Vagina (tissue), 2 donors: Measurements from ENCODE around the gene NFYC.

ENCODE experiments used
- POLR2A ChIP-seq, 2 donors: fragments of 450-650 bp; IDR thresholded peaks; one replicate each; pipeline ENCODE4 v1.6.1; 2017; ENCODE audit warnings: antibody characterized with exemption in 2 of 2, mild to moderate bottlenecking in 2 of 2, moderate library complexity in 2 of 2
- POLR2AphosphoS5 ChIP-seq, 2 donors: sonication (generic); formaldehyde crosslinking; IDR thresholded peaks; one replicate each; pipeline ENCODE4 v1.9.0; 2017; ENCODE audit warnings: antibody characterized with exemption in 2 of 2, mild to moderate bottlenecking in 2 of 2, low read depth in 1 of 2; ENCODE audit not compliant: insufficient read depth in 1 of 2
- TF ChIP-seq, protein P1 (sequence below), 3 experiments: fragments of 450-650 bp in 2 of 3; fragments of 200-600 bp in 1 of 3; sonication (generic) in 1 of 3; IDR thresholded peaks; one replicate each; pipeline ENCODE4 v1.5.1; 2017 to 2019; ENCODE audit warnings: antibody characterized with exemption in 3 of 3, mild to moderate bottlenecking in 2 of 3, moderate library complexity in 2 of 3

DNA sequence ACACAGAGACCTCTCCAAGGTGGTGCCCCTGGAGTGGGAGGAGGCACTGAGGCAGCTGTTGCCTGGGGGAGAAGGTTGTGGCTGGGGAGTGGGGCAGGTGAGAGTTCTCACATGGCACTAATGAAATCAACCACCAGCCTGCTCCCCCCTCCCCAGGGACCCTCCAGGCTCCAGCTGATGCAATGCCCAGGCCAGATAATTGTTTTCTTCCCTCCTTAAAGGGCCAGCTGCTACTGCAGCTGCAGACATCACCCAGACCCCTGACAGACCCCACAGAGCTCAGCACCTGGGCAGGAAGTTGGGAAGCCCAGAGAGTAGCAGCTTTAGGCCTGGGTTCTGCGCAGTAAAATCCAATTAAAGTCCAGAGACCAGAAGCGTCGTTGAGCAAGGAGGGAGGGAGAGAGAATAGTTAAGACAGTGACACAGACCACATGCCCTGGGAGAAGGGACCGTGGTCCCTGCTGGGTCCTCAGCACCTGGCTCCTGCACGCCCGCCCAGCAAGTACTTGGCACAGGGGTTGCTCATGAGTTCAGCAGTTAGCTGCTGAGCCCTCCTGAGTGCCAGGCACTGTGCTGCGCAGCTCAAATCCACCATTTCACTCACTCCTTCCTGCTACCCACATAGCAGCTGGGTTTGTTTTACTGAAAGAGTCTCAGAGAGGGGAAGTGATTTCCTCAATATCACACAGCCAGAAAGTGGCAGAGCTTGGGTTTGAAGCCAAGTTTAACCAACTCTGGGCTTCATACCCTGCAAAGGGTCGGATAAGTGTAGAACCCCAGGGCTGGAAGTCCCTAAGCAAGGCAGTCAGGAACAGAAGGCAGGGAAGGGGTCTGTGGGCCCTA lies 28.0 kb upstream of the NFYC start:
- TF ChIP-seq, protein P1, sequence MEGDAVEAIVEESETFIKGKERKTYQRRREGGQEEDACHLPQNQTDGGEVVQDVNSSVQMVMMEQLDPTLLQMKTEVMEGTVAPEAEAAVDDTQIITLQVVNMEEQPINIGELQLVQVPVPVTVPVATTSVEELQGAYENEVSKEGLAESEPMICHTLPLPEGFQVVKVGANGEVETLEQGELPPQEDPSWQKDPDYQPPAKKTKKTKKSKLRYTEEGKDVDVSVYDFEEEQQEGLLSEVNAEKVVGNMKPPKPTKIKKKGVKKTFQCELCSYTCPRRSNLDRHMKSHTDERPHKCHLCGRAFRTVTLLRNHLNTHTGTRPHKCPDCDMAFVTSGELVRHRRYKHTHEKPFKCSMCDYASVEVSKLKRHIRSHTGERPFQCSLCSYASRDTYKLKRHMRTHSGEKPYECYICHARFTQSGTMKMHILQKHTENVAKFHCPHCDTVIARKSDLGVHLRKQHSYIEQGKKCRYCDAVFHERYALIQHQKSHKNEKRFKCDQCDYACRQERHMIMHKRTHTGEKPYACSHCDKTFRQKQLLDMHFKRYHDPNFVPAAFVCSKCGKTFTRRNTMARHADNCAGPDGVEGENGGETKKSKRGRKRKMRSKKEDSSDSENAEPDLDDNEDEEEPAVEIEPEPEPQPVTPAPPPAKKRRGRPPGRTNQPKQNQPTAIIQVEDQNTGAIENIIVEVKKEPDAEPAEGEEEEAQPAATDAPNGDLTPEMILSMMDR (IDR thresholded peaks at IDR 0.05), result no peak
- TF ChIP-seq POLR2AphosphoS5 (IDR thresholded peaks at IDR 0.05; ENCODE audit: insufficient read depth in 1 of 2, low read depth in 1 of 2), result no peak
- TF ChIP-seq POLR2A (IDR thresholded peaks at IDR 0.05), result no peak
